Neural progenitor cell (in vitro differentiated cells): ENCODE results near the gene RIN2.

Experiments used
- EZH2 ChIP-seq: fragments of 200-600 bp; sonication (generic); IDR thresholded peaks from 2 replicates; pipeline ENCODE4 v1.6.1; 2017; ENCODE audit warnings: antibody characterized with exemption, mild to moderate bottlenecking, moderate library complexity
- EZH2phosphoT487 ChIP-seq: fragments of 200-600 bp; sonication (generic); IDR thresholded peaks from 2 replicates; pipeline ENCODE4 v1.6.1; 2017; ENCODE audit warnings: antibody characterized with exemption
- TF ChIP-seq, protein P1 (sequence below): fragments of 200-600 bp; sonication (generic); IDR thresholded peaks from 2 replicates; pipeline ENCODE4 v1.5.1; 2017; ENCODE audit warnings: antibody characterized with exemption, mild to moderate bottlenecking

GRCh38 chr20:19771031-19771430, 13.0 kb downstream of the RIN2 start:
- TF ChIP-seq, protein P1, sequence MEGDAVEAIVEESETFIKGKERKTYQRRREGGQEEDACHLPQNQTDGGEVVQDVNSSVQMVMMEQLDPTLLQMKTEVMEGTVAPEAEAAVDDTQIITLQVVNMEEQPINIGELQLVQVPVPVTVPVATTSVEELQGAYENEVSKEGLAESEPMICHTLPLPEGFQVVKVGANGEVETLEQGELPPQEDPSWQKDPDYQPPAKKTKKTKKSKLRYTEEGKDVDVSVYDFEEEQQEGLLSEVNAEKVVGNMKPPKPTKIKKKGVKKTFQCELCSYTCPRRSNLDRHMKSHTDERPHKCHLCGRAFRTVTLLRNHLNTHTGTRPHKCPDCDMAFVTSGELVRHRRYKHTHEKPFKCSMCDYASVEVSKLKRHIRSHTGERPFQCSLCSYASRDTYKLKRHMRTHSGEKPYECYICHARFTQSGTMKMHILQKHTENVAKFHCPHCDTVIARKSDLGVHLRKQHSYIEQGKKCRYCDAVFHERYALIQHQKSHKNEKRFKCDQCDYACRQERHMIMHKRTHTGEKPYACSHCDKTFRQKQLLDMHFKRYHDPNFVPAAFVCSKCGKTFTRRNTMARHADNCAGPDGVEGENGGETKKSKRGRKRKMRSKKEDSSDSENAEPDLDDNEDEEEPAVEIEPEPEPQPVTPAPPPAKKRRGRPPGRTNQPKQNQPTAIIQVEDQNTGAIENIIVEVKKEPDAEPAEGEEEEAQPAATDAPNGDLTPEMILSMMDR: no peak
- no peak for TF ChIP-seq EZH2
- no peak for TF ChIP-seq EZH2phosphoT487
